M059J (cell line): ENCODE measurements around the gene C1orf116. TPM values are rescaled to one million over a fixed set of nuclear protein-coding genes. Genes with fewer than 3 reads are reported as not detected.

Source experiments
- DNase-seq: peaks from one replicate; pipeline ENCODE4 v3.0.0-alpha.2; 2012; ENCODE audit warnings: low read depth
- total RNA-seq: library from RNA; depleted of rRNA; stranded (reverse); fragments of >200 nt; shearing (Covaris generic); gene quantifications from 2 replicates; pipeline ENCODE4 v1.2.3, GENCODE V29; 2014

Gene C1orf116
- total RNA-seq, 1 experiment from 2014 or later = not detected

DNA sequence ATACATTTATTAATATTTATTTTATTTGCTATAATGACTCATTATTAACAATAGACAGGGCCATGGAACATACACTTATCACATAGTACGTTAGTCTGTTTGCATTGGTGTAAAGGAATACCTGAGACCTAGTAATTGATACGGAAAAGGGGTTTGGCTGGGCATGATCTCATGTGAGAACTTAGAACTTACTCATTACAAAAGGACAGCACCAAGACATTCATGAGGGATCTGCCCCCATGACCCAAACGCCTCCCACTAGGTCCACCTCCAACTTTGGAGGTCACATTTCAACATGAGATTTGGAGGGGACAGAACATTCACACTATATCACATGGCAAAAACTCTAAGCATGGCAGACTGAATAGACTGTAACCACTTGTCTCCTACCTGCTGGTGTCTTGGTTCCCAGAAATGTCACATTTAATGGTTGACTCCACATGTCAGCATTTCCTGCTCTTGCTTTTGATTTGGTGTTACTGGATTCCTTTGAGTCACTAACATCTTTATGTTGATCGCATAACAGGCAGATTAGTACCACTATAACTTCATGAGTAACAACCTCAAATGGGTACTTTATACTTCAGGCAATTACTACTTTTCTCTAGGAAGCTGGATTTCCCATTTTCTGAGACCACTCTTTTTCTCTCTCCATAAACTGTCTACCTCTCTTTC, 3.5 kb upstream of the C1orf116 start:
- DNase-seq = peak; percentile 53

DNA sequence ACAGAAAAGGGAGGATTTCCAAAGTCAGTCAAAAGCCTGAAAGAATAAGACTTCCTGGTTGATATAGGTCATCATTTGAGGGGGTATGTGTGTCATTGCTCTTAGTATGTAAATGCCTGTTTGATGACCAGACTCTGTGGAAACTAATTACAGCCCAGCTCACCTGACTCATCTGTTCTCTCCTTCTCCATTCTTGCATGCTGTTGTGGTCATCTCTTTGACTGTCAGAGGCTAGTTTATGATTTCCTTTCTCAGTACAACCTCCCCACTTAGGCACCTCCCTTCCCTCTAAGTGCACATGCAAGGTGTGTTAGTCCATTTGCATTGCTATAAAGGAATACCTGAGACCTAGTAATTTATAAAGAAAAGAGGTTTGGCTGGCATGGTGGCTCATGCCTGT, 2.4 kb upstream of the C1orf116 start:
- peak; percentile 95 for DNase-seq

DNA sequence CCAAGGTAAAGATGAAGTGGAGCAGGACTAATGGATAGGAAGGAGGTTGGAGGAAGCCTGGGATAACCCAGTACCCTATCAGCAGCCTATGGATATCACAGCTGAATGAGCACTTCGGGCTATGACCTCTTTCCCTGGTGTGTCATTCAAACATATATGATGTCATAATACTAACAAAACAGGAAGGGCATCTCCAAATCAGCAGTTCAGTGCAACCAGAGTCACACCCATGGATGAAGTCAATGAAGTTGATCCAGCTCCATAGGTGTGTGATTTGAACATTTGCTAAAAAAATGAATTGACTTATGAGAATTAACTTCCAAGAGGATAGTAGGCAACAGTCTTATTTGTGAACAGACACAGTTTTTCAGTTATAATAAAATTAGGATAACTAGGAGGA, 1.7 kb upstream of the C1orf116 start:
- DNase-seq = peak; percentile 17

DNA sequence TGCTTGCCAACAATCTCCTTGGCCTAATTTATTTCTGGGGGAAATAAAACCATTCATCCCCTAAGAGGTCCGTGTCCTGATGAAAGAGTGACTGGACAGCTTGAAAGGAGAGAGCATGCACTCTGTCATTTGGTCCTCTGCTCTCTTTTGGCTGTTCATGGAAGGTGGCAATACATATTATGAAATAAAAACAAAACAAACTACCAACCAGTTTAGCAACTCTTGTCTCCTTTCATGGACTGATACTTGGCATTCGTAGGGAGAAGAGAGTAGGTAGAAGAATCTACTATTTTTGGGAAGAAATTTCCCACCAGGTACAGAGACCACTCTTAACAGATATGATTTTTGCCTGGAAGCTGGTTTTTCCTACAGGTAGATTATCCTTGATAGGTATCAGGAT, 746 bp upstream of the C1orf116 start:
- DNase-seq = no peak

DNA sequence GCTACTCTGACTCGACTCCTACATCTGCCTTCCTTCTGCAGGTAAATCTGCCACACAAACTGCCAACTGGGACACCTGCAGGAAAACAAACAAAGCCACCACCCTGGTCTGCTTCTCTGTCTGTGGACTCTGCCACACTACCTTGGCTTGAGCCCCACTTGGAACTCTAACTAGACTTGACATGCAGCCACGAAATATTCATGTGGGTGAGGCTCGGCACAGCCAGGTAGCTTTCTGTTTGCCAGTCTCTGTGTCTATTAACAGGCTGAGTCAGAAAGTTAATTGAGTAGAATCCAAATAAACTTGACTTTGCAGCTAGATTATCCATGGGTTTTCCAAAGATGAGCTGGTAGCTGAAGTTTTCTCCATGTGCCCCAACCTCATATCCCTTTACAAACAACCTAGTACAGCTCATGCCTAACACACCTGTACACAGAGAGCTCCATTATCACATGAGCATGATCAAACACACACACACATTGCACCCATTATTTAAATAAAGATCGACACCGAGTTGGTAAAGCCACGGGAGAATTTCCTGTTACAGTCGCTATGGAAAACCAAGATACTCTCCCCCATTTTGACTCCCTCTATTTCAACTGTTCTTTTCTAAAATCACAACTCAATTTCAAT, 808 bp downstream of the C1orf116 start:
- peak; percentile 42 for DNase-seq

DNA sequence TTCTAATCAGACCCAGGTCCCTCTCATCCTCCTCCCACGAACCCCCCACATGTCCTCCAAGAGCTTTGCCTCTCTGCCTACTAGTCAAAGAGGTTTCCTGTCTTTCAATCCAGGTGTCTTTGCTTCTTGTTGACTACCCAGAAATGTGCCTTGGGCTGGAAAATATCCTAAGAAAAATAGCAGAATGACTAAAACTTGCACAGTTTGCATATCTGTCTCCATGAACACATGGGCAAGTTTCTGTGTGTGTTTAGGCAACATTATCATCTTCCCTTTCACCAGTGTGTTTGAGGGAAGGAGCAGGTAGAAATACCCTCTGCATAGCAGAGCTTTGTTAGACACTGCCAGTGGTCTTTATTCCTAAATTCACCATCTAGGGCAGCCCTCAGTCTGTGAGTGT, 1.5 kb downstream of the C1orf116 start:
- no peak for DNase-seq

DNA sequence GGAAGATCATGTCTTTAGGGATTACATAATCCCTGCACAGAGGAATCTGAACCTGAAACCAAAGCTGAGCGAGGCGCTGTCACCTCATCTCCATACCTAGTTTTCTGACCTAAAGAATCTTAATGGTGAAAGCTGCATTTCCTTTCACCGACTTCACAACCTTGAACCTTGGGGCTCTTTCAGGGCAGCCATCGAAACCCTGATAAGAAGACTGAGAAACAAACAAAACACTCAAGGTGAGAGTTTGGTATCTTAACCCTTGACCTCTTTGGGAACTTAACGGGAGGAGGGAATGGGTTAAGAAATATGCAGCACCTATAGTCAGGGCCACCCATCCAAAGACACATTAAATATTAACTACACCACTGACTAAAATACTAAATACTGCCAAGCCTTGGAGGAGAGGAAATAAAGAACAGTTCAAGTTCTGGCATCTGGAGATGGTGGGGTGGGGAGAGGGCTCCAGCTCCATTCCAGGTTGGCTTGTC, 2.0 kb downstream of the C1orf116 start:
- DNase-seq = no peak

DNA sequence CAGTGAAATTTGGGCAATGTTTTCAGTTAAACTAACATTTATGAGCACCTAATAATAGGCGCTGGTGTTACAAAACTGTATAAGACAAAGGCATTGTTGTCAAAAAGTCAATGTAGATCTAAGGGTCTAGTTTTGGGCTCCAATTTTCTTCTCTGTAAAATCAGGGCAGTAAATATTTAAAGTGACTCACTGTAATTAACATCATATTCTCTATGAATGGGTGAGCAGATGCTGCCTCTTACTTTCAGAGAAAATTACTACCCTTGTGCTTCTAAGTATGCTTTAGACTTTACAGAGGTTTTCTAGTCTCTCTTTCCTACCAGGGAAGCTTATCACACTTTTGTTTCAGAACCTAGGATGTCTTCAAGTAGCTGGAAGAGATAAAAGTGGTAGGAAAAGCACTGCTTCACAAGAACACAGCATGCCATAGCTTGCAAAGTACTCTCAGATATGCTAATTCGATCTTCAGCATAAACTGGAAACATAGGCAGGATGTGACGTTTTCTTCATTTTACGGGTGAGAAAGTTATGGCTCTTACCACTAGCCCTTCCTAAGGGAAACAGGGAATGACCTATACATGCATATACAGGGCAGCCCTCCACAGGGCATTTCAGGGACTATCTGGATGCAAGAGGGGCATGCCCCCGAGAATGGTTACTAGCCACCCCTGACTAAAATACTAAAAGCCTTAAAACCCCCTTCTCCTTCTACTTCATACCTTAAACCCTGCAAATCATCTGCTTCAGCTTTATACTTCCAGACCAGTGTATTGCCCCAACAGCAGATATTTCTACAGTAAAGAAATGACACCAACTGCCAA, 2.6 kb downstream of the C1orf116 start:
- no peak for DNase-seq

DNA sequence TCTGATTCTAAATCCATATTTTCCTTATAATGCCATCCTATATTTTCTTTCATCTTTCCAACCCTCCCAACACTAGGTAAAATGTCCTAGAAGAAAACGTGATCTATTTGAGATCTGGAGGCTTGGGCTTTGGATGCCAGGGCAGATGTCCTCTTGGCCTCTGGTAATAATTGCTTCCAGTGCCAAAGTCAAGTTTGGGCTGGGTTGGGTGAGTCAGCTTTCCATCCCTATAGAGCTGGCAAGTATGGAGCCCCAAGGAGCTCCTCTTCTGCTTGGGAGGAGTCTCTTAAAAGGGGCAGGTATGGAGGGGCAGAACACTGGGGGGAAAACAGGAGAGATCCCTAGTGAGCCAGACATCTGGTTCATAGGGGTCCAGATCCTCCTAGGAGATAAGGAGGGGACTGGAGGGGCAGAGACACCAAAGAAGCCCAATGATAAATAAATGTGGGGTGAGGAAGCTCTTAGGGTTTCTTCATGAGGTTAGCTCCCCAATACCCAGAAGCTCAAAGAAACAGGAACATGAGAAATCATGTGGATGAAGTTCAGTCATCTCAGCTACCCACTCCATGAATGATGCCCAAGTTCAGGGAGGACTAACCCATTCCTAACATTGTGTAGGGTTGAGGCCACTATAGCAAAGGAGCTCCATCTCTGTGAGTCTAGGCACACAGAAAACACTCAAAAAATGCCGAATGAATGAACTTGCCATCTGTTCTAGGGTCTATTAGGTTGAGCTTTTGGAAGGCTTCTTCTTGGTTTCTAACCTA, 3.5 kb downstream of the C1orf116 start:
- DNase-seq = peak; percentile 22

DNA sequence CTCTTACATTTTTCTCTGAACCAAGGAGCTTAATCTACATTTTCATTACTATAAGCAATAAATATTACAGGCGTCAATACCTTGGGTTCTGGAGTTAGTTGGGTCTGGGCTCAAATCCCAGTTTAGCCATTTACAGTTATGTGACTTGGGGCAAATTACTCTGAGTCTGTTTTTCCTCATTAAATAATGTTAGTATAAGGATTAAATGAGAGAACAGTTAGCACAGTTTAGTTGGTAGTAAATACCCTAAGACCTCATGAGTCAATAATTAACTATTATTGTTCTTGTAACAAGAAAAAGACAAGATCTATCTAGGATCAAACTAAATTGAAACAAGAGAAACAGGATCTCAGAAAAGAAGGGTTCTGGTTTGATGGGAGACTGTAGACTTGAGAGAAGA, 4.6 kb downstream of the C1orf116 start:
- no peak for DNase-seq

DNA sequence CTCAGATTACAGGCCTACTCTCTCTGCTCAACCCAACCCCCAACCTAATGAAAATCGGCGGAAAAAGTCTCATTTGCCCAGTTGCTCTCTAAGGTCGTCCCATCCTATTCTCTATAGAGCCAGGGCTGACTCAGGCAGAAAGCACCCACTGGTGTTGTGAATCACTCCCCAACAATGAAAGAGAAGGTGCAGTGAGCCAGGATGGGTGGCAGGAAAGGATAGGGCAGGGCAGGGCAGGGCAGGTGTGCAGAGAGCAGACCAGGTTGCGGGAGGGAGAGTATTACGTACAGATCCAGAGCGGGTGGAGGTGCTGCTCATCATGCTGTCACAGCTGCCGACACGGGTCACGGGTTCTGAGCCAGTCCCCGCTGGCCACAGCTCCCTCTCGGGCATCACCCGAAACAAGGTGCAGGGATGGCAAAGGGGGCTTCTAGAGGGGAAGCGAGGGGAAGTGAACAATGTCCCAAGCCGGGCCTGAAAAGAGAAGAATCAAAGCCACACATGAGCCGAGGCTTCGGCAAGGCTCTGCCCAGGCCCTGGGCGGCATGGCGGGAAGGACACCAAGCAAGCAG, 5.3 kb downstream of the C1orf116 start:
- peak; percentile 92 for DNase-seq

DNA sequence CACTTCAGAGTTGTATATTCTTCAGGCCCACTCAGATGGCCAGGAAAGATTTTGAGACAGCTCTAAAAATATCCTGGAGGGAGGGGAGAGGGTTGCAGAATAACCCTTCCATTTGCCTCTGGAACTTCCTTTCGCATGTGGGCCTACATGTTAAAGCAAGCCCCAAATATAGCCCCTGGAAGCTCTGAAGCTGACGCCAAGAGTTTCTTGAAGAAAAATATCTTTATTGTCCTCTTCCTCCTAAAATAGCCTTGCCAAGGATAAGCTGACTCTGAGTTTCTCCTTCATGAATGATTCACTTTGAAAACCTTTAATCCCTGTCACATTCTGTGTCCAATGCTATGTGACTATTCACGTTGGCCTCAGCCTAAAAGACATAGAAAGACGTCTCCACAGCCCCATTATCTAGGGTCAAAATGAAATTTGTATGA, 6.4 kb downstream of the C1orf116 start:
- peak; percentile 67 for DNase-seq

DNA sequence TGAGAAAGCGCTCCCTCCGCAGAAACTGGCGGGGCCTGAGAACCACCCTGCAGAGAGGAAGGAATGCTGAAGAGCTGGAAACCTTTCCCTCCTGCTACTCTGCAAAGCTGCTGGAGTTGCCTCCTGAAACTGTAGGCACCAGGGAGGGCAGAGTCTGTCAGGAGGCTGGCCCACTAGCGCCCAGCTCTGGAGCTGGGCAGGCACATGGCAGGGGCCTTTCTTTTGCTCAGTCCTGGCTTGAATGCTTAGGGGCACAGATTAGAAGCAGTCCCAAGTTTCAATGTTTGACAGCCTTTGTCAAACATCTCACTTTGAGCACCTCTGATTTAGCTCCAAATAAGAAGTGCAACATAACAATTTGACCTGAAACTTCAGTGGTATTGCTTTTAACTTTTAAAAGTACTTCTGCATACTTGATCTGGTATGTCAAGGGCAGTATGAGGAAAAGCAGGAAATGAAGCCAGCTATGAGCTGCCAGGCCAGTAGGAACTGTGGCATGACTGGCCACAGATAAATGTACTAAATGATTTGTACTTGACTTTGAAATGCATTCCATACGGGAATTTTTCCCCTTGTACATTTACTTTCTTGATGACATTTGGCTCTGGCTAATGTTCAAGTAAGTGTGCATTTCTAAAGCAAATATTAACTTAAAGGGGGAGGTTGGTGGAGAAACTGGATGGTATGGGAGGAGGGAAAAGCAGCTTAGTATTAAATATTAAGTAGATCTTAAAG, 7.2 kb downstream of the C1orf116 start:
- DNase-seq = peak; percentile 68

DNA sequence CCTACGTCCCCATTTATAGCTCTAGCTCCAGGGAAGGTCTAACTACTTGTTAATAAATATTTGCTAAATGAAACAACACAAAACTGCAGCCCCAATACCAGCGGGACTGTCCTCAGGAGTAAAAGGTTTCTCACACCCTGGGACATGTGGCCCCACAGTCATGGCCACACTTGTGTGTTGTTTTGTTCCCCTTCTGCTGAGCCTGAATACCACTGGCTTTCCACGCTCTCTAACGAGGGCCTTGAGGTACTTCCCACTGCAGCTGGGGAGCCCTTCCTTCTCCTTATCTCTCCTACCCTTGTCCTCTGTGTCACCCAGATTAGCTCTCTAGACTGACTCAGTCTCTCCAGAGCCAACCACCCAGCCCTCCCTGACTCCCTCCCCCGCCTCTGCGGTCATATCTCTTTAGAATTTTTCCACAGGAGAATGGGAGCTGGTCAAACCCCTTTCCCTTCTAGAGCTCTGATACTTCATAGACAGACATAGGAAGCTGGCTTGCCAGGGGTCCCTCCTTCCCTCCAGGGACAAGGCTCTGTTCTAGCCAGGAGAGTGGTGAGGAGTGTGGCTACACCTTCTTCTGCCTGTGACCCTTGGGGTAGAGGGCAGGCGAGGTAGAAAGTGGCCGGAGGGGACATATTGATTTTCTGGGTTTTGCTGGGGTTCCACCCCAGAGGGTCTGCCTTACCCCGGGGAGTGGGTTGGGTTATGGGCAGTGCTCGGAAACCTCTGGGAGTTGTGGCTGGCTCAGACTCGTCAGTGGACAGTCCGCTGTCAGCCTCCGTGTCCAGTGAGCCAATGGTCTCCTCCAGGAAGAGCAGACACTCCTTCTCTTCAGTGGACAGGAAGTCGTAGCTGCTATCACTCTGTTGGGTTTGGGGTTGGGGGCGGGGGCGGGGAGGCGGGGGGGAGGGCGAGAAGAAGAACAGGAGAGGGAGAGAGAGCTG, 8.1 kb downstream of the C1orf116 start:
- DNase-seq = no peak

DNA sequence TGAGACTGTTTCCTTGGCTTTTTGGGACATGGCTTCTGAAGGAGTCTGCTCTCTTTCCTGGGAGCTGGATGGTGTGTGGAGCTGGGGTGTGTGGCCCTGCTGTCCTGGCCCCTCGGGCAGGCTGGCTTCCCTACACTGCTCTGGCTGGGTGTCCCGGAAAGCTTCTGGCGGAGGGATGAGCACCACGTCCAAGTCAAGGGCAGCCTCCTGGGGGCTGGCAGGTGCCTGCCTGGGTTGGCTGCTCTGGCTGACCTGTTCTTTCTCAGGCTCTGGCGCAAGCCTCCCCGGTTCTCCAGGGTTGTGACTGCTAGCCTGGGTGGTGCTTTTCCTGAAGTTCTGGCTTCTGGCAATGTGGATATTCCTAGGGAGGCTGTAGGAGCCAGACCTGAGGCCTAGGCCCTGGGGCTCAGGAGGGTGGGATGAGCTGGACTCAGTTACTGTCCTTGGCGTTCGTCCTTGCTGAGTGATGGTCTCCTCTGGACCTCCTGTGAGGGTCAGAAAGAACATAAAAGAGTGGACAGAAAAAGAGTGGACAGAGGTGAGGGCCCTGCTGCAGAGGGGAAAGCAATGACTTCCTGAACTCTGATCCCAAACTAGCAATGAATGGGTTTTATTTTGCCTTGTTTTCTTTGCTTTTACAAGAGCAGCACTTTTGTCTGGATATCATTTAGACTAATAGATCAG, 9.4 kb downstream of the C1orf116 start:
- DNase-seq = no peak

DNA sequence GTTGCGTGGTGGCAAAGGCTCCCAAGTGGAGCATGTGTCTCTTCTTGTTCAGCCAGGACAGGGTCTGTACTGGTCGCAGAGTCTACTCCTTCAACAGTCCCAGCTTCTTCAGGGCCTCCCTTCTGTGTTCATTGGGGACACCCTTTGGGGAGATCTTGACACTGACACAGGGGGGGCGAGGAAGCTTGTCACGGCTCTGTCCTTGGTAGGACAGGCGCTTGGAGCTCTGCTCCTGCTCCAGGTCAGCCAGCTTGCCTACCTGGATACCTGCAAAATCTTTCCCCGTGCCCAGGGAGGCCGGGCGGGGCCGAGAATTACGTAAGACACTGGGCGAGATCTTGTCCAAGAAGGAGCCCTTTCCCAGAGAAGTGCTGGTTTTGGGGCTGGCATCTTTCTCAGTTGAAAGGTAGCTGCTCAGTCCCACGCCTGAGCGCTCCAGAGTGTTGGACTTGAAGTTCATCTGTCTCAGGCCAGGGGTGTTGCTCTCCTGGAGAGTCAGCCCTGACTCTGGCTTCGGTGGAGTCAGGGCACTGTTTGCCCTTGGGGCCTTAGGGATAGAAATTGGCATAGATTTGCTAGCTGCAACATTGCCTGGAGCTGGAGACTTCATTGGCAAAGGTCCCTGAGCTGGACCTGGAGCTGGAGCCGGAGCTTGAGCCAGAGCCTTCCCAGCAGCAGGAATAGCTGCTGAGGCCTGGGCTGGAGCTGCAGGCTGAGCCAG, 10.5 kb downstream of the C1orf116 start:
- DNase-seq = peak; percentile 36

DNA sequence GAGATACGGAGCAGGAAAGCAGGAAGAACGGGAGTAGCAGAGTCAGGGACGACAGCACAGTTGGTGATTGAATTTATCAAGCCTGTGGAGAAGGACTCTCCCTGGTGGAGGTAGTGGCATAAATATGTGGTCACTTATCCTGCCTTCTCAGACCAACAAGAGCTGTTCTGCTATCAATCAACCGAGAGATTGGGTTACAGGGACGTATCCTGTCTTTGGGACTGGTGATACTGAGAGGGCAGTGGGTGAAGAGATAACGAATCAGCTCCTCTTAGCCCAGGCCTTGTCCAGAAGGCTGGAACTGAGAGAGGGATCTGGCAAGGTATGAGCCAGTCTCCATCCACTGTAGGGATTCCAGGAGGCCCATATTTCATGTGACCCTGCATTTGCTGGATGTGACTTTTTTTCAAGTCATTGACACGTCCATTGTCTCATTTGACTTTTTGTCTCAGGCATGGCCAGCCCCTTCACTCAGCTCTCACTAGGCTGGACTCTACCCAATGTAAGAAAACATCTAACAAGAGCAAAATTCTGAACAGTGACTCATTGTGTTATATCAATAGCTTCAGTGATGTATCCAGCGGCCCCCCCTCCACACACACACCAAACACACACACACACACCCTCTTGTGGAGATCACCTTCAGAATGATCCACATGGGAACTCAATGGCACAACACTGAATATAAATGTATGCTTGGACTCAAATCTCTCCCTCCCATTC, 11.3 kb downstream of the C1orf116 start:
- no peak for DNase-seq

DNA sequence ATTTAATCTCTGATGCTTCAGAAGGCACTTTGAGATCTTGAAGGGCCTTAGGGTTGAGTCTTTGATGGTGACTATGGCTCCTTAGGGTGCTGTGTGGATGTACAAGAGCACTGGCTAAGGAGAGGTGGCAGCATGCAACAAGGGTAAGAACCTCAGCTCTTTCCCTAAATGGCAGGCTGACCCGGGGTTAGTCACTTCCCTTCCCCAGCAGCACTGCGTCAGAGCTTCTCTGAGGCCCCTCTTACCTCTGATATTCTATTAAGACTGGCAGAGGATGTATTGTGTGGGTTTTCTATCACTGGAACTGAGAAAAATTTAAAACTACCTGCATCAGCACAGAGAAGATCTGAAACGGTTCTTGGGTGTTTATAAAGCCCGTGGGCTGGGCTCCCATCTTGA, 11.8 kb downstream of the C1orf116 start:
- no peak for DNase-seq
